IMR-90 (cell line): ENCODE results near the gene DUSP6. TPM values are rescaled to one million over a fixed set of nuclear protein-coding genes. Genes with fewer than 3 reads are reported as not detected.
A peak's percentile ranks its signal among the peaks of the same experiment; 100 is the strongest.

Experiments
- ATAC-seq: fragments of 200-7000 bp; cut with Tn5 transposase; 2 replicates; pipeline ENCODE4 v1.9.1; 2020; ENCODE audit warnings: low read depth, mild to moderate bottlenecking, moderate library complexity
- BruUV-seq: library from RNA; stranded (reverse); fragments of 400-500 nt; replicated peaks from 2 replicates; lab custom pipeline; 2021; lab: Mats Ljungman, UMichigan
- CTCF ChIA-PET: fragments of 300-600 bp; formaldehyde crosslinking; extraction: SDS; loops from one replicate; lab custom pipeline; 2021; ENCODE audit warnings: antibody characterized with exemption; lab: Yijun Ruan, JAX
- POLR2A ChIA-PET: fragments of 300-600 bp; sonication (Branson Sonifier 250); formaldehyde crosslinking; loops from one replicate; lab custom pipeline; 2022; ENCODE audit warnings: antibody characterized with exemption; ENCODE audit not compliant: unreplicated experiment; lab: Charles Lee
- DNase-seq: peaks from one replicate; pipeline ENCODE4 v3.0.0; 2013
- H2AFZ ChIP-seq: replicated peaks from 2 replicates; pipeline ENCODE3; 2013; ENCODE audit warnings: low read length, mild to moderate bottlenecking; ENCODE audit not compliant: poor library complexity
- H2AK5ac ChIP-seq: 2 replicates; pipeline ENCODE4 v1.6.1; 2013; ENCODE audit warnings: low read depth, low read length, inconsistent platforms
- H2AK9ac ChIP-seq: replicated peaks from 2 replicates; pipeline ENCODE3; 2013; ENCODE audit warnings: mild to moderate bottlenecking, low read depth, low read length, moderate library complexity; ENCODE audit not compliant: poor library complexity
- H2BK120ac ChIP-seq: 2 replicates; pipeline ENCODE4 v1.6.1; 2013; ENCODE audit warnings: low read depth, low read length, inconsistent platforms
- H2BK15ac ChIP-seq: 3 replicates; pipeline ENCODE4 v1.6.1; 2013; ENCODE audit warnings: low read depth, low read length, inconsistent platforms
- H2BK20ac ChIP-seq: 2 replicates; pipeline ENCODE4 v1.6.1; 2013; ENCODE audit warnings: low read depth, mild to moderate bottlenecking, inconsistent platforms, low read length, moderate library complexity
- H2BK5ac ChIP-seq: 2 replicates; pipeline ENCODE4 v1.6.1; 2013; ENCODE audit warnings: mild to moderate bottlenecking, low read depth, low read length, inconsistent platforms; ENCODE audit not compliant: poor library complexity, severe bottlenecking
- H3K14ac ChIP-seq: replicated peaks from 2 replicates; pipeline ENCODE4 v1.6.1; 2013; ENCODE audit warnings: low read depth, low read length, inconsistent platforms
- H3K18ac ChIP-seq: 2 replicates; pipeline ENCODE4 v1.6.1; 2013; ENCODE audit warnings: low read depth, low read length, control low read depth
- H3K23ac ChIP-seq: 2 replicates; pipeline ENCODE4 v1.6.1; 2013; ENCODE audit warnings: low read depth, low read length, inconsistent platforms
- H3K27ac ChIP-seq: 2 replicates; pipeline ENCODE4 v1.5.1; 2013; ENCODE audit warnings: mild to moderate bottlenecking, control low read depth, low read length; ENCODE audit not compliant: insufficient read depth
- H3K27me3 ChIP-seq: 2 replicates; pipeline ENCODE4 v1.6.1; 2013; ENCODE audit warnings: low read length; ENCODE audit not compliant: control insufficient read depth, insufficient read depth
- H3K36me3 ChIP-seq: 2 replicates; pipeline ENCODE4 v1.6.1; 2013; ENCODE audit warnings: low read length, mixed read lengths; ENCODE audit not compliant: control insufficient read depth, insufficient read depth
- H3K4ac ChIP-seq: 2 replicates; pipeline ENCODE4 v1.6.1; 2013; ENCODE audit warnings: low read depth, low read length, inconsistent platforms
- H3K4me1 ChIP-seq: 2 replicates; pipeline ENCODE4 v1.6.1; 2013; ENCODE audit warnings: low read length, mixed read lengths; ENCODE audit not compliant: control insufficient read depth, insufficient read depth
- H3K4me2 ChIP-seq: 2 replicates; pipeline ENCODE4 v1.6.1; 2013; ENCODE audit warnings: low read depth, mild to moderate bottlenecking, control low read depth, low read length, moderate library complexity
- H3K4me3 ChIP-seq: 2 replicates; pipeline ENCODE4 v1.5.1; 2013; ENCODE audit warnings: low read depth, mild to moderate bottlenecking, control low read depth, low read length, moderate library complexity; ENCODE audit not compliant: insufficient read depth
- H3K56ac ChIP-seq: 2 replicates; pipeline ENCODE4 v1.6.1; 2013; ENCODE audit warnings: low read length, inconsistent platforms; ENCODE audit not compliant: insufficient read depth; ENCODE audit errors: extremely low read depth
- H3K79me1 ChIP-seq, 2 experiments: 2 replicates each; pipeline ENCODE4 v1.6.1; 2013; ENCODE audit warnings: low read length in 2 of 2, inconsistent platforms in 1 of 2, low read depth in 1 of 2
- H3K9ac ChIP-seq: 2 replicates; pipeline ENCODE4 v1.6.1; 2013; ENCODE audit warnings: low read depth, low read length, control low read depth
- H3K9me1 ChIP-seq: 2 replicates; pipeline ENCODE4 v1.6.1; 2013; ENCODE audit warnings: low read length, inconsistent platforms; ENCODE audit not compliant: insufficient read depth
- H3K9me3 ChIP-seq: 2 replicates; pipeline ENCODE4 v1.6.1; 2013; ENCODE audit warnings: low read length; ENCODE audit not compliant: control insufficient read depth, insufficient read depth
- H4K20me1 ChIP-seq: 2 replicates; pipeline ENCODE4 v1.6.1; 2013; ENCODE audit warnings: low read length, inconsistent platforms; ENCODE audit not compliant: insufficient read depth
- H4K5ac ChIP-seq: 2 replicates; pipeline ENCODE4 v1.6.1; 2013; ENCODE audit warnings: mild to moderate bottlenecking, low read depth, low read length, control low read depth
- H4K8ac ChIP-seq, 2 experiments: 2 replicates each; pipeline ENCODE4 v1.6.1; 2013; ENCODE audit warnings: low read depth in 2 of 2, low read length in 2 of 2, control low read depth in 1 of 2, inconsistent platforms in 1 of 2
- H4K91ac ChIP-seq: 2 replicates; pipeline ENCODE4 v1.6.1; 2013; ENCODE audit warnings: low read depth, low read length, inconsistent platforms; ENCODE audit not compliant: insufficient read depth
- BHLHE40 ChIP-seq: fragments of 150-350 bp; IDR thresholded peaks from 2 replicates; pipeline ENCODE4 v1.6.1; 2016; ENCODE audit warnings: mild to moderate bottlenecking, low read depth, low read length
- CEBPB ChIP-seq: IDR thresholded peaks from 2 replicates; pipeline ENCODE4 v1.6.1; 2012; ENCODE audit warnings: low read depth, low read length, improper control_type of control experiment
- CHD1 ChIP-seq: IDR thresholded peaks from 2 replicates; pipeline ENCODE4 v1.6.1; 2012; ENCODE audit warnings: low read depth, low read length, improper control_type of control experiment
- FOS ChIP-seq: fragments of 150-350 bp; IDR thresholded peaks from 2 replicates; pipeline ENCODE4 v1.6.1; 2016; ENCODE audit warnings: low read depth, low read length
- MAFK ChIP-seq: IDR thresholded peaks from 2 replicates; pipeline ENCODE4 v1.6.1; 2012; ENCODE audit warnings: low read depth, low read length, improper control_type of control experiment
- MAZ ChIP-seq: IDR thresholded peaks from 2 replicates; pipeline ENCODE4 v1.6.1; 2012; ENCODE audit warnings: low read depth, mild to moderate bottlenecking, low read length, improper control_type of control experiment, moderate library complexity, borderline replicate concordance
- MXI1 ChIP-seq: IDR thresholded peaks from 2 replicates; pipeline ENCODE4 v1.6.1; 2012; ENCODE audit warnings: low read depth, mild to moderate bottlenecking, low read length, moderate library complexity, borderline replicate concordance
- NFE2L2 ChIP-seq: fragments of 150-350 bp; IDR thresholded peaks from 2 replicates; pipeline ENCODE4 v1.6.1; 2016; ENCODE audit warnings: low read depth, mild to moderate bottlenecking, low read length
- RAD21 ChIP-seq: IDR thresholded peaks from 2 replicates; pipeline ENCODE4 v1.6.1; 2012; ENCODE audit warnings: low read length, improper control_type of control experiment
- RCOR1 ChIP-seq: IDR thresholded peaks from 2 replicates; pipeline ENCODE4 v1.6.1; 2012; ENCODE audit warnings: mild to moderate bottlenecking, low read length, improper control_type of control experiment; ENCODE audit not compliant: insufficient replicate concordance
- RFX5 ChIP-seq: IDR thresholded peaks from 2 replicates; pipeline ENCODE4 v1.8.0; 2012; ENCODE audit warnings: low read depth, mild to moderate bottlenecking, low read length, moderate library complexity
- SMC3 ChIP-seq: fragments of 150-350 bp; IDR thresholded peaks from 2 replicates; pipeline ENCODE4 v1.6.1; 2016; ENCODE audit warnings: low read depth, mild to moderate bottlenecking, antibody characterized with exemption, low read length, moderate library complexity
- USF2 ChIP-seq: fragments of 150-350 bp; IDR thresholded peaks from 2 replicates; pipeline ENCODE4 v1.6.1; 2017; ENCODE audit warnings: mild to moderate bottlenecking, antibody characterized with exemption, low read length, low read depth
- WGBS, 2 experiments: methylation state at CpG; one replicate each; pipeline versions ENCODE4 v1.1.5 to v1.1.7; 2013; ENCODE audit warnings: missing lambda C conversion rate in 2 of 2; ENCODE audit not compliant: insufficient read length in 1 of 2; ENCODE audit errors: extremely low coverage in 2 of 2; 5-methylcytosine and 5-hydroxymethylcytosine counted together
- dilution Hi-C: fragments of 300-500 bp; cut with HindIII; formaldehyde crosslinking; loops from one replicate; pipeline ENCODE4 v1.14.3; 2018; ENCODE audit warnings: low sequenced_read_pairs; ENCODE audit not compliant: unreplicated experiment
- in situ Hi-C: fragments of 300-500 bp; cut with MboI; formaldehyde crosslinking; loops from 3 replicates; pipeline ENCODE4 v1.14.3; 2019; ENCODE audit warnings: low sequenced_read_pairs, inconsistent platforms, mixed read lengths
- intact Hi-C: fragments of 100-400 bp; cut with micrococcal nuclease; formaldehyde crosslinking; loops from 2 replicates; pipeline ENCODE4 v1.10.0; 2022
- polyA plus RNA-seq, 3 experiments: library from polyadenylated mRNA; depleted of rRNA; stranded (reverse); fragments of >200 nt; gene quantifications; 2 replicates each; pipeline ENCODE4 v1.2.3, GENCODE V29; 2012; ENCODE audit warnings: low replicate concordance in 1 of 3
- total RNA-seq: library from RNA; depleted of rRNA; stranded (reverse); fragments of >200 nt; gene quantifications from 2 replicates; pipeline ENCODE4 v1.2.3, GENCODE V29; 2012
- TF ChIP-seq, protein P1 (sequence below): fragments of 150-350 bp; IDR thresholded peaks from 2 replicates; pipeline ENCODE4 v1.6.1; 2016; ENCODE audit warnings: low read depth, mild to moderate bottlenecking, low read length, moderate library complexity, borderline replicate concordance

Gene DUSP6
- total and polyA plus RNA-seq, 2 of the 4 experiments (the other 2 are of a cell fraction) = 38.5 to 70.1 TPM

DNA sequence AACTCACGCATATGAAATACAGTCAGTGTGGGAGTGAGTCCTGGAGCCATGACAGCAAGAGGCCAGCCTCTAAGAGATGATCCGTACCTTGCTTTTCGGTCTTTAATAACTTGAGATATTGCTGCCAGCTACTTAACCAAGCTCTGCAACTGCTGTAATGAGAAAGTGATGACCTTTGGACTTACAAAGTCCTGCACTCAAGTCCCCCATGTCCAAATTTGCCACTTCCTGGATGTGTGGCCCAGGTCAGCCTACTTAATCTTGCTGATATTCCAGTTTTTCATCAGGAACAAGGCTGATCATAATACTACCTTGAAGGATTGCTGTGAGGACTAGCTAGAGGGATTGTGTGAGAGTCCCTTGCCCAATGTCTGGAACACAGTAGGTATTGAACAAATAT, 33.8 kb upstream of the DUSP6 start:
- intact Hi-C loops = no loop called here
- Histone ChIP-seq H2AK5ac (peak overlapping the region; percentile 63), H2AK9ac (no peak overlapping the region), H3K9ac (no peak overlapping the region), H4K91ac (peak overlapping the region; percentile 45), H3K18ac (peak overlapping the region; percentile 31), H3K9me3 (no peaks in the 10 kb centered on the region), H3K4me2 (no peak overlapping the region), H4K5ac (no peak overlapping the region), H2BK15ac (peak overlapping the region; percentile 91; the same call in 2 of the 3 replicates), H3K36me3 (no peaks in the 10 kb centered on the region), H3K4me3 (no peak overlapping the region), H3K9me1 (peaks cover 12% of the 10 kb centered on the region), H2AFZ (no peak overlapping the region), H3K14ac (peak overlapping the region; percentile 41), H3K27me3 (no peaks in the 10 kb centered on the region), H2BK20ac (peak overlapping the region; percentile 44; the same call in 1 of the 2 replicates), H4K20me1 (no peaks in the 10 kb centered on the region), H3K4me1 (peaks cover 18% of the 10 kb centered on the region), H4K8ac (peak overlapping the region in 1 of 2 experiments; percentile 51; a peak in 2 of 4 replicates), H2BK5ac (no peak overlapping the region), H3K23ac (peak overlapping the region; percentile 40; the same call in 1 of the 2 replicates), H3K27ac (no peak overlapping the region), H3K56ac (no peak overlapping the region), H3K79me1 (peaks cover 0 to 9% of the 10 kb centered on the region in 2 experiments; a peak in 1 of 4 replicates), H2BK120ac (peak overlapping the region; percentile 30), H3K4ac (peak overlapping the region; percentile 77)
- dilution Hi-C loops = no loop called here
- no TSS peak for BruUV-seq
- WGBS, 2 experiments = no CpG with 5 or more reads among the region's 3 CpGs
- ChIA-PET POLR2A (no interaction called here), CTCF (interaction anchor here (0.8 to 2.0 kb wide), 2 partner anchors 11 to 34 kb away, joined by 3 to 5 read pairs; no protein-coding TSS in a partner anchor)
- TF ChIP-seq, protein P1, sequence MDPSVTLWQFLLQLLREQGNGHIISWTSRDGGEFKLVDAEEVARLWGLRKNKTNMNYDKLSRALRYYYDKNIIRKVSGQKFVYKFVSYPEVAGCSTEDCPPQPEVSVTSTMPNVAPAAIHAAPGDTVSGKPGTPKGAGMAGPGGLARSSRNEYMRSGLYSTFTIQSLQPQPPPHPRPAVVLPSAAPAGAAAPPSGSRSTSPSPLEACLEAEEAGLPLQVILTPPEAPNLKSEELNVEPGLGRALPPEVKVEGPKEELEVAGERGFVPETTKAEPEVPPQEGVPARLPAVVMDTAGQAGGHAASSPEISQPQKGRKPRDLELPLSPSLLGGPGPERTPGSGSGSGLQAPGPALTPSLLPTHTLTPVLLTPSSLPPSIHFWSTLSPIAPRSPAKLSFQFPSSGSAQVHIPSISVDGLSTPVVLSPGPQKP = no peak
- TF ChIP-seq RFX5 (no peak), FOS (no peak), RCOR1 (no peak), SMC3 (no peak), CEBPB (no peak), MAZ (no peak), BHLHE40 (no peak), NFE2L2 (no peak), CHD1 (no peak), RAD21 (no peak), MAFK (no peak), USF2 (no peak), MXI1 (no peak)
- ATAC-seq (no peak), DNase-seq (no peak)
- in situ Hi-C loops = no loop called here
